ENCODE data around the gene NPFFR1. TPM values are rescaled to one million over a fixed set of nuclear protein-coding genes. Genes with fewer than 3 reads are reported as not detected.

NPFFR1 gene
- total RNA-seq, 1 experiment from 2014 or later: 0.02 TPM

GRCh38 chr10:70297224-70297623 lies 13.4 kb upstream of the NPFFR1 start:
- ChIA-PET CTCF (no interaction called here), POLR2A (ENCODE audit: low non-redundant PET) (no interaction called here)
- TF ChIP-seq, protein P1, sequence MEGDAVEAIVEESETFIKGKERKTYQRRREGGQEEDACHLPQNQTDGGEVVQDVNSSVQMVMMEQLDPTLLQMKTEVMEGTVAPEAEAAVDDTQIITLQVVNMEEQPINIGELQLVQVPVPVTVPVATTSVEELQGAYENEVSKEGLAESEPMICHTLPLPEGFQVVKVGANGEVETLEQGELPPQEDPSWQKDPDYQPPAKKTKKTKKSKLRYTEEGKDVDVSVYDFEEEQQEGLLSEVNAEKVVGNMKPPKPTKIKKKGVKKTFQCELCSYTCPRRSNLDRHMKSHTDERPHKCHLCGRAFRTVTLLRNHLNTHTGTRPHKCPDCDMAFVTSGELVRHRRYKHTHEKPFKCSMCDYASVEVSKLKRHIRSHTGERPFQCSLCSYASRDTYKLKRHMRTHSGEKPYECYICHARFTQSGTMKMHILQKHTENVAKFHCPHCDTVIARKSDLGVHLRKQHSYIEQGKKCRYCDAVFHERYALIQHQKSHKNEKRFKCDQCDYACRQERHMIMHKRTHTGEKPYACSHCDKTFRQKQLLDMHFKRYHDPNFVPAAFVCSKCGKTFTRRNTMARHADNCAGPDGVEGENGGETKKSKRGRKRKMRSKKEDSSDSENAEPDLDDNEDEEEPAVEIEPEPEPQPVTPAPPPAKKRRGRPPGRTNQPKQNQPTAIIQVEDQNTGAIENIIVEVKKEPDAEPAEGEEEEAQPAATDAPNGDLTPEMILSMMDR (conservative IDR thresholded peaks at IDR 0.05; ENCODE audit: low read depth, low read length): no peak
- TF ChIP-seq EZH2 (IDR thresholded peaks at IDR 0.05; ENCODE audit: borderline replicate concordance, low read depth, low read length, poor library complexity, severe bottlenecking): no peak
- no peaks in the 10 kb centered on the region for H3K36me3 ChIP-seq (ENCODE audit: insufficient read depth, low read length, poor library complexity, severe bottlenecking)
- intact Hi-C loops (cut with micrococcal nuclease; ENCODE audit: unreplicated experiment): no loop called here
- no peak for DNase-seq (ENCODE audit: low spot score)
- H3K27me3 ChIP-seq (replicated peaks; ENCODE audit: insufficient read depth, low read depth, low read length, poor library complexity): no peaks in the 10 kb centered on the region
- no peaks in the 10 kb centered on the region for H3K9me3 ChIP-seq (ENCODE audit: low read depth, low read length, poor library complexity, severe bottlenecking)
- H3K4me3 ChIP-seq (ENCODE audit: low read depth, low read length, poor library complexity, severe bottlenecking): no peak overlapping the region
- H3K27ac ChIP-seq (ENCODE audit: low read depth, low read length, poor library complexity, severe bottlenecking): no peak overlapping the region
- H3K4me1 ChIP-seq (ENCODE audit: insufficient read depth, low read length, poor library complexity, severe bottlenecking): peaks cover 4% of the 10 kb centered on the region
- no TSS peak for BruUV-seq (replicated peaks)

DNA sequence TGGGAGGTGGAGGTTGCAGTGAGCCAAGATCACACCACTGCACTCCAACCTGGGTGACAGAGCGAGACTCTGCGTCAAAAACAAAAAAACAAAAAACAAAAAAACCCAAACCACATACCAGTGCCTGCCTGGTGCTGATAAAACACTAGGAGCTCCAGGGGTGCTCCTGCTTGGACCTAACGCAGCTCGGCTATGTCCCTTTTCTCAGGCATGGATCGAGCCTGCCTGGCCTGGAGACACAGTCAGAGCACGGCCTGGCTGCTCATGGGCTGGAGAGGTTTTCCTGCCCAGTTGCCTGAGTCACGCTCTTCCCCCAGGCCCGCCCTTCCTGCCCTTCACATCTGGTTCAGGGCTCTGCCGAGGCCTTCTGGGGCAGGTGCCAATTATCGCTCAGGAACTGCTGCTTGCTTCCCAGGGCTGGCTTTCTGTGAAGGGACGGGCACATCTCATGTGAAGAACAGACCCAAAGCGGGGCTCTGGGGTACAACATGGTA lies 12.6 kb upstream of the NPFFR1 start:
- intact Hi-C loops (cut with micrococcal nuclease; ENCODE audit: unreplicated experiment): no loop called here
- no peak for DNase-seq (ENCODE audit: low spot score)
- H3K27ac ChIP-seq (ENCODE audit: low read depth, low read length, poor library complexity, severe bottlenecking): no peak overlapping the region
- H3K36me3 ChIP-seq (ENCODE audit: insufficient read depth, low read length, poor library complexity, severe bottlenecking): no peaks in the 10 kb centered on the region
- ChIA-PET POLR2A (ENCODE audit: low non-redundant PET) (no interaction called here), CTCF (no interaction called here)
- no peak overlapping the region for H3K4me3 ChIP-seq (ENCODE audit: low read depth, low read length, poor library complexity, severe bottlenecking)
- TF ChIP-seq EZH2 (IDR thresholded peaks at IDR 0.05; ENCODE audit: borderline replicate concordance, low read depth, low read length, poor library complexity, severe bottlenecking): no peak
- TF ChIP-seq, protein P1 (conservative IDR thresholded peaks at IDR 0.05; ENCODE audit: low read depth, low read length): no peak
- no peaks in the 10 kb centered on the region for H3K9me3 ChIP-seq (ENCODE audit: low read depth, low read length, poor library complexity, severe bottlenecking)
- BruUV-seq (replicated peaks): no TSS peak
- peaks cover 4% of the 10 kb centered on the region for H3K4me1 ChIP-seq (ENCODE audit: insufficient read depth, low read length, poor library complexity, severe bottlenecking)
- no peaks in the 10 kb centered on the region for H3K27me3 ChIP-seq (replicated peaks; ENCODE audit: insufficient read depth, low read depth, low read length, poor library complexity)

DNA sequence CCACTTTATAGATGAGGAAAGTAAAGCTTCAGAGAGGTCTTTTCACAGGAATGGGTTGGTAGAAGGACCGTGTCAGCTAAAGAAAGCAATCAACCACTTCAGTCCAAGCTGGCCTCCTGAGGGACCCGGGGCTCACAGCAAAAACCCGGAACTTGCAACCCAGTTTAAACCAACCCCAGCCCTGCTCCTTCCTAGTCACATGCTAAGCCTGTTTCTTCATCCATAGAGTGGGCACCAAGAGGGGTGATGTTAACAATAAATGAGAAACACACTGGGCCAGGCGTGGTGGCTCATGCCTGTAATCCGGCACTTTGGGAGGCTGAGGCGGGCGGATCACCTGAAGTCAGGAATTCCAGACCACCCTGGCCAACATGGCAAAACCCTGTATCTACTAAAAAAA lies 12.1 kb upstream of the NPFFR1 start:
- Histone ChIP-seq H3K4me1 (ENCODE audit: insufficient read depth, low read length, poor library complexity, severe bottlenecking) (peaks cover 4% of the 10 kb centered on the region), H3K27ac (ENCODE audit: low read depth, low read length, poor library complexity, severe bottlenecking) (no peak overlapping the region), H3K9me3 (ENCODE audit: low read depth, low read length, poor library complexity, severe bottlenecking) (no peaks in the 10 kb centered on the region), H3K4me3 (ENCODE audit: low read depth, low read length, poor library complexity, severe bottlenecking) (no peak overlapping the region), H3K36me3 (ENCODE audit: insufficient read depth, low read length, poor library complexity, severe bottlenecking) (no peaks in the 10 kb centered on the region), H3K27me3 (replicated peaks; ENCODE audit: insufficient read depth, low read depth, low read length, poor library complexity) (no peaks in the 10 kb centered on the region)
- no peak for TF ChIP-seq EZH2 (IDR thresholded peaks at IDR 0.05; ENCODE audit: borderline replicate concordance, low read depth, low read length, poor library complexity, severe bottlenecking)
- TF ChIP-seq, protein P1 (conservative IDR thresholded peaks at IDR 0.05; ENCODE audit: low read depth, low read length): no peak
- DNase-seq (ENCODE audit: low spot score): no peak
- no TSS peak for BruUV-seq (replicated peaks)
- ChIA-PET POLR2A (ENCODE audit: low non-redundant PET) (no interaction called here), CTCF (no interaction called here)
- intact Hi-C loops (cut with micrococcal nuclease; ENCODE audit: unreplicated experiment): no loop called here
